RWPE1 (cell line): Measurements from ENCODE around the gene MCRIP1.

Source experiments
- CTCF ChIA-PET: fragments of 350-600 bp; sonication (Branson Sonifier 250); formaldehyde crosslinking; extraction: SDS; loops from one replicate; lab custom pipeline; 2021; lab: Yijun Ruan, JAX
- POLR2A ChIA-PET: fragments of 400-600 bp; formaldehyde crosslinking; extraction: SDS; loops from one replicate; lab custom pipeline; 2020; ENCODE audit warnings: antibody characterized with exemption; ENCODE audit not compliant: low non-redundant PET; lab: Yijun Ruan, JAX
- DNase-seq: peaks from one replicate; pipeline ENCODE4 v3.0.0; 2012; ENCODE audit warnings: low spot score
- H3K27ac ChIP-seq: fragments of 450-650 bp; 2 replicates; pipeline ENCODE4 v1.5.1; 2017
- CTCF ChIP-seq: fragments of 450-650 bp; conservative IDR thresholded peaks from 2 replicates; pipeline ENCODE4 v1.5.1; 2017; ENCODE audit warnings: low read depth, mild to moderate bottlenecking

Gene MCRIP1

GRCh38 chr17:81854974-81855774 is 22.1 kb upstream of the MCRIP1 start:
- ChIA-PET CTCF (interaction anchor here (0.7 to 1.2 kb wide), 5 partner anchors 13 to 122 kb away, joined by 3 to 11 read pairs (median 3); partner anchors contain the start of gene MCRIP1), POLR2A (interaction anchor here (0.6 to 1.5 kb wide), 4 partner anchors 11 to 153 kb away, joined by 3 to 5 read pairs (median 4); no protein-coding TSS in a partner anchor)
- TF ChIP-seq CTCF, result no peak
- peak overlapping the region; percentile 97 for H3K27ac ChIP-seq
- DNase-seq, result no peak

- ChIA-PET CTCF (interaction anchor here (0.6 to 1.2 kb wide), 2 partner anchors 118 to 214 kb away, joined by 3 to 4 read pairs; no protein-coding TSS in a partner anchor), POLR2A (interaction anchor here (1.9 kb wide), 1 partner anchor 9 kb away, joined by 4 read pairs; no protein-coding TSS in a partner anchor)
- no peak for TF ChIP-seq CTCF
- H3K27ac ChIP-seq, result peak overlapping the region; percentile 100
- no peak for DNase-seq
These were observed 19.1 kb upstream of the MCRIP1 start for GRCh38 chr17:81852237-81852636.

- TF ChIP-seq CTCF, result no peak
- POLR2A ChIA-PET, result interaction anchor here (1.9 kb wide), 1 partner anchor 10 kb away, joined by 4 read pairs; no protein-coding TSS in a partner anchor
- CTCF ChIA-PET, result interaction anchor here (0.6 kb wide), 1 partner anchor 1468 kb away, joined by 3 read pairs; no protein-coding TSS in a partner anchor
- peak overlapping the region; percentile 100 for H3K27ac ChIP-seq
- no peak for DNase-seq
These were observed 18.3 kb upstream of the MCRIP1 start for GRCh38 chr17:81851423-81851822.

- CTCF ChIA-PET, result interaction anchor here (0.6 kb wide), 1 partner anchor 610 kb away, joined by 3 read pairs; no protein-coding TSS in a partner anchor
- no peak for DNase-seq
- H3K27ac ChIP-seq, result peak overlapping the region; percentile 100
- no peak for TF ChIP-seq CTCF
- POLR2A ChIA-PET, result no interaction called here
These were observed 16.4 kb upstream of the MCRIP1 start for GRCh38 chr17:81849457-81849856.

GRCh38 chr17:81846743-81847689 is 13.9 kb upstream of the MCRIP1 start:
- no peak for TF ChIP-seq CTCF
- ChIA-PET CTCF (interaction anchor here (0.6 kb wide), 1 partner anchor 11 kb away, joined by 3 read pairs; no protein-coding TSS in a partner anchor), POLR2A (no interaction called here)
- peak overlapping the region; percentile 100 for H3K27ac ChIP-seq
- DNase-seq, result no peak
